Transverse colon (tissue), 4 donors: Measurements from ENCODE around the gene TGM1. TPM values are rescaled to one million over a fixed set of nuclear protein-coding genes. Genes with fewer than 3 reads are reported as not detected.

Experiments
- DNase-seq: peaks from one replicate; pipeline ENCODE4 v3.0.0-alpha.2; 2019
- H3K27ac ChIP-seq, 4 donors: fragments of 200-600 bp; sonication (generic); 2 replicates each; pipeline ENCODE4 v1.5.1; 2016 to 2018; ENCODE audit warnings: inconsistent platforms in 4 of 4
- H3K27me3 ChIP-seq: fragments of 200-600 bp; sonication (generic); 2 replicates; pipeline ENCODE4 v1.5.1; 2017; ENCODE audit warnings: inconsistent platforms
- H3K36me3 ChIP-seq, 4 donors: fragments of 200-600 bp; sonication (generic); 2 replicates each; pipeline ENCODE4 v1.5.1; 2017 to 2019; ENCODE audit warnings: inconsistent platforms in 4 of 4
- H3K4me1 ChIP-seq, 4 donors: fragments of 200-600 bp; sonication (generic); 2 replicates each; pipeline ENCODE4 v1.5.1; 2017 to 2020; ENCODE audit warnings: inconsistent platforms in 4 of 4
- H3K4me3 ChIP-seq, 4 donors: fragments of 200-600 bp; sonication (generic); 1 replicate in 1 of 4; 2 replicates in 3 of 4; pipeline versions ENCODE4 v1.5.1 to v1.6.1; 2017 to 2019; ENCODE audit warnings: inconsistent platforms in 4 of 4
- H3K9me3 ChIP-seq, 2 donors: fragments of 200-600 bp; sonication (generic); 2 replicates each; pipeline ENCODE4 v1.5.1; 2017 to 2019; ENCODE audit warnings: inconsistent platforms in 2 of 2
- CTCF ChIP-seq, 5 experiments: fragments of 200-600 bp in 3 of 5; fragments of 450-650 bp in 2 of 5; sonication (generic) in 3 of 5; IDR thresholded peaks; 1 replicate in 2 of 5; 2 replicates in 3 of 5; pipeline ENCODE4 v1.5.1; 2016 to 2017; ENCODE audit warnings: antibody characterized with exemption in 5 of 5, inconsistent platforms in 3 of 5, mild to moderate bottlenecking in 2 of 5, moderate library complexity in 1 of 5
- EP300 ChIP-seq: sonication (generic); formaldehyde crosslinking; IDR thresholded peaks from one replicate; pipeline ENCODE4 v1.6.1; 2017; ENCODE audit warnings: antibody characterized with exemption, low read depth
- POLR2A ChIP-seq: fragments of 450-650 bp; IDR thresholded peaks from one replicate; pipeline ENCODE4 v1.6.1; 2016; ENCODE audit warnings: antibody characterized with exemption, mild to moderate bottlenecking, moderate library complexity
- POLR2AphosphoS5 ChIP-seq, 3 donors: sonication (generic); formaldehyde crosslinking; IDR thresholded peaks; one replicate each; pipeline ENCODE4 v1.6.1; 2016; ENCODE audit warnings: antibody characterized with exemption in 3 of 3
- WGBS, 2 donors: methylation state at CpG; one replicate each; pipeline ENCODE4 v1.1.5; 2018; ENCODE audit warnings: low coverage in 1 of 2; 5-methylcytosine and 5-hydroxymethylcytosine counted together
- in situ Hi-C, 4 donors: fragments of 200-750 bp; cut with MboI; loops; one replicate each; pipeline versions ENCODE4 v1.15.0 to v1.15.1; 2017; ENCODE audit warnings: low sequenced_read_pairs in 3 of 4, low pct_ligation_motif_present in 1 of 4, low pct_unique_long_range_greater_than_20kb in 1 of 4
- intact Hi-C: fragments of 100-400 bp; cut with DNase I; formaldehyde crosslinking; loops from one replicate; pipeline ENCODE4 v1.15.1; 2023; ENCODE audit warnings: low total_unique reads
- total RNA-seq, 4 donors: library from RNA; depleted of rRNA; stranded (reverse); fragments of >200 nt; gene quantifications; one replicate each; pipeline ENCODE4 v1.1.0, GENCODE V29; 2016

TGM1 gene
- total RNA-seq, 4 donors from 2014 or later: 1.4 to 96.5 (median 2.2) TPM; not detected in 1

- Histone ChIP-seq H3K27me3 (no peaks in the 10 kb centered on the region), H3K4me1 (no peaks in the 10 kb centered on the region), H3K36me3 (peaks cover 0 to 18% (median 0%) of the 10 kb centered on the region in 4 donors), H3K9me3 (no peaks in the 10 kb centered on the region), H3K4me3 (no peak overlapping the region), H3K27ac (no peak overlapping the region)
- WGBS, 2 donors: 81% methylated on average over 6 of the region's 6 CpGs; no CpG with 5 or more reads in 1 of the 2 donors
- intact Hi-C loops (no loop called here), in situ Hi-C loops (no loop called here)
- no peak for DNase-seq
- TF ChIP-seq POLR2AphosphoS5 (IDR thresholded peaks at IDR 0.05): no peak
- no peak for TF ChIP-seq EP300
- TF ChIP-seq POLR2A: no peak
- TF ChIP-seq CTCF (IDR thresholded peaks at IDR 0.05): no peak
Measured at GRCh38 chr14:24264298-24264697, 1.3 kb upstream of the TGM1 start.

GRCh38 chr14:24263848-24264247 lies 871 bp upstream of the TGM1 start:
- H3K4me3 ChIP-seq: no peak overlapping the region
- in situ Hi-C loops: no loop called here
- no peak for DNase-seq
- H3K27me3 ChIP-seq: no peaks in the 10 kb centered on the region
- H3K36me3 ChIP-seq: peaks cover 0 to 18% (median 0%) of the 10 kb centered on the region in 4 donors
- 84% methylated on average over 6 of the region's 6 CpGs; no CpG with 5 or more reads in 1 of the 2 donors for WGBS, 2 donors
- no peak overlapping the region for H3K27ac ChIP-seq
- intact Hi-C loops: no loop called here
- H3K4me1 ChIP-seq: no peaks in the 10 kb centered on the region
- H3K9me3 ChIP-seq: no peaks in the 10 kb centered on the region
- no peak for TF ChIP-seq POLR2AphosphoS5 (IDR thresholded peaks at IDR 0.05)
- no peak for TF ChIP-seq EP300
- no peak for TF ChIP-seq CTCF (IDR thresholded peaks at IDR 0.05)
- TF ChIP-seq POLR2A: no peak

GRCh38 chr14:24261969-24262327 lies 1.0 kb downstream of the TGM1 start:
- H3K4me3 ChIP-seq: no peak overlapping the region
- H3K9me3 ChIP-seq: no peaks in the 10 kb centered on the region
- H3K4me1 ChIP-seq: no peaks in the 10 kb centered on the region
- WGBS, 2 donors: 90% methylated on average over 17 of the region's 19 CpGs; no CpG with 5 or more reads in 1 of the 2 donors
- H3K36me3 ChIP-seq: peaks cover 0 to 10% (median 0%) of the 10 kb centered on the region in 4 donors
- no peak overlapping the region for H3K27ac ChIP-seq
- no peaks in the 10 kb centered on the region for H3K27me3 ChIP-seq
- DNase-seq: no peak
- intact Hi-C loops (no loop called here), in situ Hi-C loops (no loop called here)
- TF ChIP-seq POLR2AphosphoS5 (IDR thresholded peaks at IDR 0.05): no peak
- no peak for TF ChIP-seq CTCF (IDR thresholded peaks at IDR 0.05)
- no peak for TF ChIP-seq POLR2A
- no peak for TF ChIP-seq EP300

- no peaks in the 10 kb centered on the region for H3K27me3 ChIP-seq
- intact Hi-C loops: no loop called here
- H3K4me1 ChIP-seq: no peaks in the 10 kb centered on the region
- H3K27ac ChIP-seq: no peak overlapping the region
- peaks cover 0 to 7% (median 0%) of the 10 kb centered on the region in 4 donors for H3K36me3 ChIP-seq
- in situ Hi-C loops: no loop called here
- no peak overlapping the region for H3K4me3 ChIP-seq
- DNase-seq: no peak
- no peak for TF ChIP-seq EP300
- TF ChIP-seq POLR2AphosphoS5 (IDR thresholded peaks at IDR 0.05): no peak
- TF ChIP-seq CTCF (IDR thresholded peaks at IDR 0.05): no peak
- TF ChIP-seq POLR2A: no peak
- WGBS, 2 donors: 92 to 100% methylated on average over 3 to 20 of the region's 20 CpGs
- no peaks in the 10 kb centered on the region for H3K9me3 ChIP-seq
Measured at GRCh38 chr14:24261256-24261968, 1.6 kb downstream of the TGM1 start.
